Vein endothelial cell (primary cell): ENCODE measurements around the gene RIN1. TPM values are rescaled to one million over a fixed set of nuclear protein-coding genes. Genes with fewer than 3 reads are reported as not detected.

Experiments
- small RNA-seq: library from RNA; depleted of rRNA; stranded (forward); fragments of <200 nt; gene quantifications from one replicate; pipeline ENCODE3, GENCODE V24; 2012
- total RNA-seq: library from RNA; depleted of rRNA; stranded (reverse); fragments of >200 nt; gene quantifications from 2 replicates; pipeline ENCODE4 v1.2.3, GENCODE V29; 2012

Gene RIN1
- total RNA-seq, result 11.8 and 13.3 TPM in 2 replicates

DNA sequence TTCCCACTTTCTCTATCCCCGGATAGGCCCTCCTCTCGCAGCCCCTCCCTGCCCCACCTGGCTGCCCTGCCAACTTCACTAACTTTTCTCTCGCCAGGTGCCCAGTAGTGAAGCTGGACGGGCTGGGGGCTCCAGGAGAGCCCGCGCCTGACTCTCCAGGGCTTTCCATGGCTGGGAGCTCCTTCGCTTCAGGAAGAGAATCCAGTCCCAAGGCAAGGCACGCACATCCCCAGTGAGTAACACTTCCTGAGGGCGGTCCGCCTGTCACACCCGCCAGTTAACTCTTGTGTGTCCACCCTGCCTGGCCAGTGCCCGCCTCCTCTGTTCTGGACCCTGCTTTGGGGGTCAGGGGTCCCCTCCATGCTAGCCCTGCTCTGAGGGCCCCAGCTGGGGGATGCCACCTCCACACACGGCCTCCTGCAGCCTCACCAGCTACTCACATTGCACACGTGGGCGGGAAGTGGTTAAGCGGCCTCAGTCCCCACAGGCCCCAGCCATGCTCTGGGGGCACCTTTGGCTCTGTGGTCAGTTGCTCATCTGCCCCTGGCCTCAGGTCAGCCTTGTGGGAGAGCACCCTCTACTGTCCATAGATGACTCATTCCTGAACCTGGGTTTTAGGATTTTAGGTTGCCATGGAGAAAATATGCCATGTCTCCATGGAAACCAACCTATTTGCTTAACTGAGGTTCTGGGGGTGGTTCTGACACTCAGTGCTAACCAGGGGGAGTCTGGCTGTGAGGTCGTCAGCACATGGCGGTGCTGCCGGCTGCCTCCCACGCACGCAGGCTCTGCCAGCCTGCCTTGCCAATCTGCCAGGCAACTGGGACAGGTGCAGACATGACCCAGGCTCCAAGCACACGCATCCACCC lies at the start of gene RIN1:
Gene RIN1, minus strand, starts transcription at position 201 of the 869 bp plus-strand sequence. Its CDS starts 32 bp downstream, at position 169.

DNA sequence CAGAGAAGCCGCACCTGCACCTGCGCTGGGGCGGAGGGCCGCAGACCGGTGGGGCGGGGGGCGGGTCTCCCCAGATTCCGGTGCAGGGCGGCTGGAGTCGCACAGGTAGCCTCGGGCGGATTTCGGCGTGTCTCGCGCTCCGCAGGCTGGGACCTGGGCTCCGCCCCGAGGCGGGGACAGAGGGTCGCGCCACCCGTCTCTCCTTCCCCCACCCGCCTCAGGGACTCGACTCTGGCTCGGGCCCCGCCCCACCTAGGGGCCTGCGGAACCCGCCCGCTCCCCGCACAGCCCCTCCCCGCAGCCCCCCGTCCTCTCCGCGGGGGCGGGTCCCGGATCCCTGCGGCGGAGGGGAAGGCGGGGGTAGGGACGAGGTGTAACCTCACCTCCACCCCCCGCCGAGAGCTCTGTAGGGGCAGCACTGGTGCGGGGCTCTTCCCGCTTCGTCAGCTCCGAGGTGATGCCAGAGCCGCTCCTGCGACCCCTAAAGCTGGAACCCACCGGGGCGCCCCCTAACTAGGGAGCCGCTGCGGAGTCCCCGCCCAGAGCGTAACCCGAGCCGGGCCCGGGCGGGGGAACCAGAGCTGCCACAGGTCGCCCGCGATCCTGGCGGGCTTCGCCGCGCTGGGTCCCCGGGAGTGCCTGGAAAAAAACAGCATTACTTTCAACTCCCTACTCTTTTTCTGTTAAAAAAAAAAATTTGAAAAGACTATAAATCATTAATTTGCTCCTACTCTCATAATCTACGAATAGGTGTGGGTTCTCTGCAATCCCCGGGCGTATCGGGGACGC lies 35.6 kb upstream of the RIN1 start, which contains the start of gene SLC29A2:
Gene SLC29A2, minus strand, starts transcription at position 134 of the 789 bp plus-strand sequence. CDS start 169 bp downstream, outside the sequence.

GRCh38 chr11:66347425-66348276 lies 11.4 kb upstream of the RIN1 start, which contains the start of gene B4GAT1:
Gene B4GAT1, minus strand, starts transcription at chr11:66347629. Its CDS starts 84 bp downstream, at chr11:66347545.

DNA sequence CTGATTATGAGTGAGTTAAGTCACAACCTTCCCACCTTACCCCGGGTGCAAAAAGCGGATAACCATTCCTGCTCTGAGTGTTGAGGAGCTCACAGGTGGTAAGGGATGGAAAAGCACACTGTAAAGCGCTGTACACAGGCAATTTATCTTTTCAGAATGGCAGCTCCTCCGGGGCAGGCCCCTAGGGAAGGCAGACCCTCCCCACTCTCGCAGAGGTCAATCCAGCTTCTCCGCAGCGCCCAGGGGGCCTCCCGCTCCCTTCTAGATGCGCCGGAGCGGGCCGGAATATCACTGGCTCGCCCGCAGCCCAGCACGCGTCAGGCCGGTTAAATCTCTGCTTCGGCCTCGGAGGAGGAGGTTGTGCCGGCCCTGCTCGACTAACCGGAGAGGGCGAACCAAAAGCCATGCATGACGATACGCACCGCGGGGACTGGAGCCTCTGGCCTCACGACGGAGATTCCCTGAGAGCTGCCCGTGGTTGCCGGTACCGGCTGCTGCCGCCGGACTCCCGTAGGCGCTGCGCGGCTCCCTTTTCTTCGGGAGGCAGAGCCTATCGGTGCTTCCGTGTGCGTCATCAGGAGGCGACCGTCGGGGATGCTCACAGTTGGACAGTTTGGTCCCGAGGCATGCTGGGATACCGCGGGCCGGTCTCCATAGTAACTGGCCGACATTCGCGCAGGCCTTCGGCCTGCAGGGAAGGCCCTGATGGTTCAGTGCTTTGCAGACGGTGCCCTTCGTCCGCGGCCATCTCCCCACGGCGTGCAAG lies 8.5 kb upstream of the RIN1 start, which contains the start of gene BRMS1:
Gene BRMS1, minus strand, starts transcription at position 555 of the 766 bp plus-strand sequence. CDS start 2,870 bp downstream, outside the sequence.

GRCh38 chr11:66316849-66317251 lies 19.4 kb downstream of the RIN1 start, which contains the start of gene CD248:
Gene CD248, minus strand, starts transcription at chr11:66317044. Its CDS starts 17 bp downstream, at chr11:66317027.

GRCh38 chr11:66291706-66292542 lies 44.3 kb downstream of the RIN1 start, which contains the start of gene TMEM151A:
Gene TMEM151A, plus strand, starts transcription at chr11:66291894. Its CDS starts 120 bp downstream, at chr11:66292014.

DNA sequence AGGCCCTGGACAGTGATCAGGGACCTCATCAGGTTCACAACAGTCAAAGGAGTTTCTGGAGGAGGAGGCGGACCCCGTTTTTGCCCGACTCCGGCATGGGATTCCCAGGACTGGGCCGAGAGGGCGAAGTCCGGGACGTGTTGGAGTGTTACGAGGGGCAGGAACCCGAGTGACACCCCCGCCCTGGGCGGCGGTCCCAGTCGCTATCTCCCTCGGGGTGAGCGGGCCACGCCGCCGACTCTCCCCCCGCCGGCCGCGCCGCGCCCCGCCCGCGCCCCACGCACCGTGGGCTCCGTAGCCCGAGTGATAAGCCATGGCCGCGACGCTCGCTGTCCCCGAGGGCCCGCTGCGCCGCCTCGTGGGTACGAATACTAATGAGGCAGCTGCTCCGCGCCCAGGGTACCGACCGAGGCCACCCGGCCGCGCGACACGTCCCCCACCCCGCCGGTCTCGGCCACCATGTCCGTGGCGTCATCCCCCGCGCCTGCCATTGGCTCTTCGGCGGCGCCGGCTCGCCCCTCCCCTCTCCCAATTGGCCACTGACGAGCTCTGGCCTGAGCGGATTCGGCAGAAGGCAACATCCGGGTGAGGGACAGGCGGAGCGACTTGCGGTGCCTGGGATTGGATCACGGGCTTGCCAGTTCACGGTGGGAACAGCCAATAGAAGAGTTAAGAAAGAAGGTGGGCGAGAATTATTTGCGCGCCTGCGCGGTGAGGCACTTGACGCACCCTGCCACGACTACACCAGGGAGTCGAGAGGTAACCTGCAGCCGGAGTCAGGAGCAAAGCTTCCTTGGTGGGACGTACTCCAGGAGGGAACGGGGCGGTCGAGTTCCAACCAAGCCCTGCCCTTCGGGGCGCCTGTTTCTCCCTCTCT lies 47.3 kb downstream of the RIN1 start, which contains the start of gene YIF1A:
Gene YIF1A, minus strand, starts transcription at position 473 of the 877 bp plus-strand sequence. Its CDS starts 158 bp downstream, at position 315.

Small RNA genes within 50 kb of the gene (small RNA-seq; reads per million reads assigned to genes)
- not detected for gene RF00017

Other genes starting within 250 kb of the RIN1 start
- 22.0 and 22.9 TPM in 2 replicates for gene KLC2, start 78.7 kb downstream of the RIN1 start, total RNA-seq
- gene RAB1B, start 67.8 kb downstream of the RIN1 start, total RNA-seq, result 165 and 190 TPM in 2 replicates
- gene CNIH2, start 58.3 kb downstream of the RIN1 start, total RNA-seq, result 0.33 TPM in 1 of 2 replicates, not detected in the other
- 128 and 174 TPM in 2 replicates for gene YIF1A, start 47.3 kb downstream of the RIN1 start, total RNA-seq
- not detected in 2 replicates for gene TMEM151A, start 44.5 kb downstream of the RIN1 start, total RNA-seq
- gene CD248, start 19.4 kb downstream of the RIN1 start, total RNA-seq, result 0.19 TPM in 1 of 2 replicates, not detected in the other
- gene BRMS1, start 8.7 kb upstream of the RIN1 start, total RNA-seq, result 67.6 and 77.5 TPM in 2 replicates
- 19.4 and 29.7 TPM in 2 replicates for gene B4GAT1, start 11.2 kb upstream of the RIN1 start, total RNA-seq
- gene SLC29A2, start 35.3 kb upstream of the RIN1 start, total RNA-seq, result 0.65 and 0.67 TPM in 2 replicates
- not detected in 2 replicates for gene NPAS4, start 84.6 kb upstream of the RIN1 start, total RNA-seq
- 41.2 and 49.1 TPM in 2 replicates for gene MRPL11, start 102.4 kb upstream of the RIN1 start, total RNA-seq
- gene PELI3, start 130.5 kb upstream of the RIN1 start, total RNA-seq, result 3.6 and 3.9 TPM in 2 replicates
- 56.0 and 73.5 TPM in 2 replicates for gene DPP3, start 144.0 kb upstream of the RIN1 start, total RNA-seq
- 28.4 and 43.8 TPM in 2 replicates for gene BBS1, start 174.2 kb upstream of the RIN1 start, total RNA-seq
- 18.4 and 24.2 TPM in 2 replicates for gene ZDHHC24, start 209.6 kb upstream of the RIN1 start, total RNA-seq
- 0.19 TPM in 1 of 2 replicates, not detected in the other for gene ACTN3, start 210.5 kb upstream of the RIN1 start, total RNA-seq
- gene CTSF, start 232.2 kb upstream of the RIN1 start, total RNA-seq, result 14.5 and 26.8 TPM in 2 replicates